Measurements from ENCODE around the gene ITPRIP. TPM values are rescaled to one million over a fixed set of nuclear protein-coding genes. Genes with fewer than 3 reads are reported as not detected.

ITPRIP gene
- total RNA-seq, 1 experiment from 2014 or later: 3.3 TPM

DNA sequence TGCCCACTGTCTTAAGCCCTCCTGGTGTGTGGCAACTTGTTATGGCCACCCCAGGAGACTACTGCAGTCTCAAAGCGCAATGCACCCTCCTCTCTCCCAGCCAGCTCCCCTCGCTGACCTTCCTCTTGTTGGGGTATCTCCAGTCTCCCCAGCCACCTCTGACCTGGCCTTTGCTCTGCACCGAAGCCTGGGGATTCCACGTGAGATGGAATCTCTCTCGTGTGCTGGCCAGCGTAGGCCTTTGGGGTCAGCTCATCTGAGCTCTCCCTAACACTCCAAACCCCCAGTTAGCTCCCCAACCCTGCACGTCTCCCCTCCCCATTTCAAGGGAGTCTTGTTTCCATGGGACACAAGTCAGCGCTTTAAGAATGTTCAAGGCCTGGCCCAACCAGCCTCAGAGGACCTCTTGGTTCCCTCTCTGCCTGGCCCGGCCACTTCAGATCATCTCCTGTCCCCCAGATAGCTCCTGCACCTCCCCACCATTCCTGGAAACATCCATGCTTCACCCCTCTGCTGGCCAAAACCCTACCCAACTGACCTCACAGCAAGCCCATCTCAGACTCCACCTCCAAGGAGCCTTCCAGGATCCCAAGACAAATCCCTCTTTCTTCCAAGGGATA, 11.2 kb downstream of the ITPRIP start:
- no peak for DNase-seq (ENCODE audit: low read depth)

- DNase-seq (ENCODE audit: low read depth): no peak
Observed at GRCh38 chr10:104325436-104326435, 12.5 kb downstream of the ITPRIP start.

GRCh38 chr10:104324931-104325330, 13.3 kb downstream of the ITPRIP start:
- no peak for DNase-seq (ENCODE audit: low read depth)

- no peak for DNase-seq (ENCODE audit: low read depth)
Observed at GRCh38 chr10:104324221-104324686, 14.0 kb downstream of the ITPRIP start.

GRCh38 chr10:104323760-104324201, 14.5 kb downstream of the ITPRIP start:
- no peak for DNase-seq (ENCODE audit: low read depth)

GRCh38 chr10:104323085-104323484, 15.2 kb downstream of the ITPRIP start:
- no peak for DNase-seq (ENCODE audit: low read depth)

DNA sequence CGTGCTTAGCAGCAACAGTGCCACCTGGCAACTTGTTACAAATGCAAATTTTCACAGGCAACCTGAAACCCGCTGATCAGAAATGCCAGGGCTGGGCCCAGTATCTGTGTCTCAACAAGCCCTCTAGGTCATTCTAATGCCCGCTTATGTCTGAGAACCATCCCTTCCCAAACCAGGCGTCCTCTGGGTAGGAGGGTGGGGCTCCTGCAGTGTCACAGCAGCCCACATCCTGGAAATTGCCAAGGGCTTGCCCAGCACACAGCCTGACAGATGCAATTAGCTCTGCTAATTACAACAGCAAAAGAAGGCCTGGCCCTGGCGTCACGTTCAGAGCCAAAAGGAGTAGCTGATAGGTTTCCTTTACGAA, 15.9 kb downstream of the ITPRIP start:
- DNase-seq (ENCODE audit: low read depth): no peak

DNA sequence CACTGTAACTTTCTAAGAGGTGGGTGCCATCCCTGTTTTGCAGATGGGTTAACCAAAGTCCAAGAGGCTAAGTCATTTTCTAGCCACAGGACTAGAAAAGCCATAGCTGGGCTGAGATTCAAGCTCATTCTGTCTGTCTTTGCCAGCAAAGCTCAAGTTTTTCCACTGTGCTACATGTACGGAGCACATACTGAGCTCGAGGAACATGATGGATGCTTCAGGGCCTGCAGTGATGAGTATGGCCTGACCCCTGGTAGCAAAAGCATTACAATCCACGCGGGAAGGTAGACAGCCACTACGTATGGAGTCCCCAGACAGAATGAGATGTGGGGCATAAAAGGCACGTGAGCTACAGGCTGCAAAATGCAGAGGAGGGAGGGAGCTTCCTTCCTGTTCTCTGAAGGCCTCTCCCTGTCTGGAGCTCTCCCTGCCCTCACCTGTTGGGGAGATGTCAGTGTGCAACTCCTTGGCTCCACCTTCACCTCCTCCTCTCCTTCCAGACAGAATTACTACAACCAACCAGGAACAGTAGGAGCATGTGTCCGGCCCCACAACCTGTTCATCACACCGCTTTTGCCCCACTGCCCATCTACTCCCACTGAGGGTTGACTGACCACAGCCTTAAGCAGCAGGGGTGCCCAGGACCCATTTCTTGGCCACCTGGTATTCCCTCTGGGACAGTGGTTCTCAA, 16.4 kb downstream of the ITPRIP start:
- DNase-seq (ENCODE audit: low read depth): no peak

GRCh38 chr10:104321226-104321625, 17.0 kb downstream of the ITPRIP start:
- no peak for DNase-seq (ENCODE audit: low read depth)

GRCh38 chr10:104318810-104319741, 19.2 kb downstream of the ITPRIP start:
- no peak for DNase-seq (ENCODE audit: low read depth)

DNA sequence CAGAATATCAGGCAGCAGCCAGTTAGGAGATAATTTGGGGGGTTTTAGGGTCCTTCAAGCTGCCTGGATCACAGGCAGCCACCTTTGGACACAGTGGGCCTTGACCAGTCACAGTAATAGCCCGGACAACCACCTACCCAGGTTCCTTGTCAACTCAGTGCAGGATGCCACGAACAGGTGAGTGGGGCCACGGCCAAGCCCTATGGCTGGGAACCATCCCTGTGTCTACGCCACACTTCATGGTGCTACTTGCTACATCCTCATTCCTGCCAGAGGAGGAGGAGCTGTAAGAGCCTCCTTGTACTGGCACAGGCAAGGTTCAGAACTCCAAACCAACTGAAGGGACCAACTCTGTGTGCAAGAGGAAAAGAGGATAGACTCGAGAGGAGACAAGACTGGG, 19.9 kb downstream of the ITPRIP start:
- DNase-seq (ENCODE audit: low read depth): no peak

- no peak for DNase-seq (ENCODE audit: low read depth)
Observed at GRCh38 chr10:104317726-104318299, 20.5 kb downstream of the ITPRIP start.

DNA sequence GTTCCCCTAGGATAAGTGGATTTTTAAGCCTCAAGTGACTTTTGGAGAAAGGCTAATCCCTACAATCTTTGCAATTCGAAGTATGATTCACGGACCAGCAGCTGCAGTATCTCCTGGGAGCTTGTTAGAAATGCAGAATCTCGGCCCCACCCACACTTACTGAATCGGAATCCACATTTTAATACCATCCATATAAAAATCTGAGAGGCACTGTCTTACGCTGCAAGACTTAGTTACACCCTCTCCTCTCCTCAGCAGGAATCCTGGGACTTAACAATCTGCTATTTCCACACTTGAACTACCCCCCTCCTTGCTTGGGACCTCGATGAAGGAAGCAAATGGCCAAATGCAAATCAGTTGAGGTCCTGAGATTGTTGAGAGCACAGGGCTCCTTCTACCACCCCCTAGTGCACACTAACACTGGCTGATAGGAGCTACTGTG, 21.0 kb downstream of the ITPRIP start:
- DNase-seq (ENCODE audit: low read depth): no peak

GRCh38 chr10:104316321-104317099, 21.8 kb downstream of the ITPRIP start:
- no peak for DNase-seq (ENCODE audit: low read depth)

DNA sequence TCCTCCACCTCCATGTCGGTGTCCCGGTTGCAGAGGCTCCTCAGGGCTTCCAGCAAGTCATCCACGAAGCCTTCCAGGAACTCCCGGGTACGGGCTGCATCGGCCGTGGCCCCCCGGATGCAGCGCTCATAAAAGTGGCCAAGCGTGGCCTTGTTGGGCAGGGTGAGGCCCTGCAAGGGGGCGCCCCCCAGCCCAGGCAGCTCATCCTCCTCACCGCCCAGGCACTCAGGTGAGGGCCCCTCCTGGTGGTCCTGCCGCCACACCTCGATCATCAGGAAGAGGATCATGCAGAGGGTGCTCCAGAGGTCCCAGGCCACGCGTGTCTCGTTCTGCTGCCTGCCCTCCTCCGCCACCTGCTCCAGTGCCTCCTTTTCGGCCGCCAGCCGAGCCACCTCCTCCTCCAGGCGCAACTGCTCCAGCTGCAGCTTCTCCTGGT, 22.8 kb downstream of the ITPRIP start:
- DNase-seq (ENCODE audit: low read depth): no peak

GRCh38 chr10:104314591-104315485, 23.4 kb downstream of the ITPRIP start:
- no peak for DNase-seq (ENCODE audit: low read depth)

DNA sequence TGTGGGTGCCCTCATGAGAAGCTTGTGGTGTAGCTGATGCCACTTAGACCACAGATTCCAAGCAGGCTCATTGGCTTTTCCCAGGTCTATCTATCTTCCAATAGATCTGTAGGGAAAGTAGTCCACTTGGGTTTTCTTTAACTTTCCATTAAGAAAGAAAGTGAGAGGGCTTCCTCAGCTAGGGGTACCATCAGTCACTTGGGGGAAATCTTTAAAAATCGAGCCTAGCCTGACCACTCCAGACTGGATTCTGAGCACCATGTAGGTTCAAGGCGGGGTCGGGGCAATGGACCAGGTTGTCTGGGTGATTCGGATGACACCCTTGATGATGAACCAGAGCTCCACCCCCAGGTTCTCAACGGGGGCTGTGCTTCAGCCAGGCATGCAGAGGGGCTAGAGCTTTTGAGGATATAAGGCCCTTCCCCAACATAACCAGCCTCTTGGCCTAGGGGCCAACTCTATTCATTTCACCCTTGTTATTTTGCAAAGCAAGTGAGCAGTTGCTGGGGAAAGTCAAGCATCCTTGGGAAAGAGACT, 27.0 kb downstream of the ITPRIP start:
- no peak for DNase-seq (ENCODE audit: low read depth)

Measured in Daoy (cell line).